PC-9 (cell line): Measurements from ENCODE around the gene CARD11. TPM values are rescaled to one million over a fixed set of nuclear protein-coding genes. Genes with fewer than 3 reads are reported as not detected.

Source experiments
- BruUV-seq: library from RNA; stranded (reverse); fragments of 400-500 nt; replicated peaks from 2 replicates; lab custom pipeline; 2021; lab: Mats Ljungman, UMichigan
- CTCF ChIA-PET: fragments of 300-600 bp; sonication (Branson Sonifier 250); formaldehyde crosslinking; loops from one replicate; lab custom pipeline; 2022; ENCODE audit warnings: antibody characterized with exemption; lab: Charles Lee
- POLR2A ChIA-PET: fragments of 300-600 bp; sonication (Branson Sonifier 250); formaldehyde crosslinking; loops from one replicate; lab custom pipeline; 2022; ENCODE audit warnings: antibody characterized with exemption; ENCODE audit not compliant: unreplicated experiment; lab: Charles Lee
- DNase-seq, 2 experiments: peaks; one replicate each; pipeline versions ENCODE4 v3.0.0 to v3.0.0-alpha.2; 2015 to 2022; ENCODE audit warnings: mixed read lengths in 1 of 2
- H2AFZ ChIP-seq: fragments of 200-600 bp; sonication (generic); 2 replicates; pipeline ENCODE4 v1.8.1; 2017; ENCODE audit warnings: antibody characterized with exemption
- H3F3A ChIP-seq: fragments of 200-600 bp; sonication (generic); 2 replicates; pipeline ENCODE4 v1.8.1; 2017; ENCODE audit warnings: antibody characterized with exemption, mild to moderate bottlenecking, low read depth; ENCODE audit not compliant: insufficient read depth
- H3K27ac ChIP-seq: fragments of 200-600 bp; sonication (generic); 2 replicates; pipeline ENCODE4 v1.6.1; 2016; ENCODE audit warnings: mixed run types
- H3K27me3 ChIP-seq: fragments of 200-600 bp; sonication (generic); 2 replicates; pipeline ENCODE4 v1.6.1; 2016; ENCODE audit warnings: low read depth, mixed run types; ENCODE audit not compliant: insufficient read depth
- H3K36me3 ChIP-seq: fragments of 200-600 bp; sonication (generic); 2 replicates; pipeline ENCODE4 v1.6.1; 2016; ENCODE audit warnings: low read depth, mixed run types
- H3K4me1 ChIP-seq: fragments of 200-600 bp; sonication (generic); replicated peaks from 2 replicates; pipeline ENCODE4 v1.6.1; 2016; ENCODE audit warnings: mixed run types; ENCODE audit not compliant: insufficient read depth
- H3K4me2 ChIP-seq: fragments of 200-600 bp; sonication (generic); 2 replicates; pipeline ENCODE4 v1.6.1; 2017; ENCODE audit warnings: mixed run types
- H3K4me3 ChIP-seq: fragments of 200-600 bp; sonication (generic); 2 replicates; pipeline ENCODE4 v1.6.1; 2016; ENCODE audit warnings: mixed run types
- H3K79me2 ChIP-seq: fragments of 200-600 bp; sonication (generic); 2 replicates; pipeline ENCODE4 v1.6.1; 2017; ENCODE audit warnings: low read depth, mixed run types
- H3K9me2 ChIP-seq: fragments of 200-600 bp; sonication (generic); 2 replicates; pipeline ENCODE4 v1.8.1; 2017; ENCODE audit warnings: mild to moderate bottlenecking; ENCODE audit not compliant: insufficient read depth
- H3K9me3 ChIP-seq: fragments of 200-600 bp; sonication (generic); 2 replicates; pipeline ENCODE4 v1.8.1; 2016; ENCODE audit warnings: low read depth; ENCODE audit not compliant: insufficient read depth
- H4K20me1 ChIP-seq: fragments of 200-600 bp; sonication (generic); 2 replicates; pipeline ENCODE4 v1.8.1; 2017; ENCODE audit not compliant: insufficient read depth
- CTCF ChIP-seq: fragments of 200-600 bp; sonication (generic); conservative IDR thresholded peaks from 2 replicates; pipeline ENCODE4 v1.6.1; 2017; ENCODE audit warnings: mixed run types, antibody characterized with exemption, mild to moderate bottlenecking, moderate library complexity
- EZH2 ChIP-seq: fragments of 200-600 bp; sonication (generic); IDR thresholded peaks from 2 replicates; pipeline ENCODE4 v1.8.0; 2017; ENCODE audit warnings: antibody characterized with exemption, low read depth
- intact Hi-C: fragments of 100-400 bp; cut with micrococcal nuclease; formaldehyde crosslinking; loops from one replicate; pipeline ENCODE4 v1.10.0; 2022; ENCODE audit not compliant: unreplicated experiment
- total RNA-seq: library from RNA; stranded (reverse); gene quantifications from 2 replicates; pipeline ENCODE4 v1.2.3, GENCODE V29; 2021

The CARD11 gene
- total RNA-seq, 1 experiment from 2014 or later, result 62.6 TPM

- DNase-seq, result peak in 1 of 2 experiments; percentile 19
- POLR2A ChIA-PET, result no interaction called here
- Histone ChIP-seq H3K79me2 (no peaks in the 10 kb centered on the region), H4K20me1 (no peaks in the 10 kb centered on the region), H2AFZ (no peak overlapping the region), H3K4me1 (peaks cover 5% of the 10 kb centered on the region), H3K4me3 (no peak overlapping the region), H3F3A (peaks cover 12% of the 10 kb centered on the region), H3K9me3 (peaks cover 3% of the 10 kb centered on the region), H3K27ac (no peak overlapping the region), H3K36me3 (peaks cover 13% of the 10 kb centered on the region; the same call in 1 of the 2 replicates), H3K27me3 (no peaks in the 10 kb centered on the region), H3K9me2 (0 out of 2 replicates have a peak, but pooled peaks cover 5% of the 10 kb centered on the region), H3K4me2 (no peak overlapping the region)
- TF ChIP-seq CTCF (no peak), EZH2 (no peak)
- CTCF ChIA-PET, result no interaction called here
- no TSS peak for BruUV-seq
- intact Hi-C loops, result no loop called here
Observed at GRCh38 chr7:2968176-2968575, 75.5 kb downstream of the CARD11 start.

GRCh38 chr7:2967705-2968104 is 76.0 kb downstream of the CARD11 start:
- peaks cover 9% of the 10 kb centered on the region for H3K4me1 ChIP-seq
- peaks cover 13% of the 10 kb centered on the region; the same call in 1 of the 2 replicates for H3K36me3 ChIP-seq
- 0 out of 2 replicates have a peak, but pooled peaks cover 5% of the 10 kb centered on the region for H3K9me2 ChIP-seq
- no peaks in the 10 kb centered on the region for H3K27me3 ChIP-seq
- no TSS peak for BruUV-seq
- no peak overlapping the region for H3K4me2 ChIP-seq
- H2AFZ ChIP-seq, result no peak overlapping the region
- H3K79me2 ChIP-seq, result no peaks in the 10 kb centered on the region
- peaks cover 12% of the 10 kb centered on the region for H3F3A ChIP-seq
- ChIA-PET POLR2A (no interaction called here), CTCF (no interaction called here)
- H3K4me3 ChIP-seq, result no peak overlapping the region
- TF ChIP-seq CTCF (no peak), EZH2 (no peak)
- H4K20me1 ChIP-seq, result no peaks in the 10 kb centered on the region
- DNase-seq, result no peak
- no peak overlapping the region for H3K27ac ChIP-seq
- intact Hi-C loops, result no loop called here
- peaks cover 3% of the 10 kb centered on the region for H3K9me3 ChIP-seq

- no peak overlapping the region for H2AFZ ChIP-seq
- 0 out of 2 replicates have a peak, but pooled peaks cover 5% of the 10 kb centered on the region for H3K9me2 ChIP-seq
- ChIA-PET CTCF (no interaction called here), POLR2A (no interaction called here)
- H3K27me3 ChIP-seq, result no peaks in the 10 kb centered on the region
- H3K36me3 ChIP-seq, result peaks cover 13% of the 10 kb centered on the region; the same call in 1 of the 2 replicates
- peaks cover 3% of the 10 kb centered on the region for H3K9me3 ChIP-seq
- H3K27ac ChIP-seq, result no peak overlapping the region
- H4K20me1 ChIP-seq, result no peaks in the 10 kb centered on the region
- no TSS peak for BruUV-seq
- TF ChIP-seq EZH2 (no peak), CTCF (no peak)
- intact Hi-C loops, result no loop called here
- H3K4me3 ChIP-seq, result no peak overlapping the region
- DNase-seq, result no peak
- no peak overlapping the region for H3K4me2 ChIP-seq
- H3K79me2 ChIP-seq, result no peaks in the 10 kb centered on the region
- peaks cover 12% of the 10 kb centered on the region for H3F3A ChIP-seq
- peaks cover 9% of the 10 kb centered on the region for H3K4me1 ChIP-seq
Observed at GRCh38 chr7:2967253-2967652, 76.4 kb downstream of the CARD11 start.
